Measurements from ENCODE around the gene METTL24. TPM values are rescaled to one million over a fixed set of nuclear protein-coding genes. Genes with fewer than 3 reads are reported as not detected.
"Not testable (repeated sequence)": the region's sequence is repeated elsewhere in the genome, so short reads cannot be mapped to it uniquely, and the experiment has no call there.

METTL24 gene
- total RNA-seq, 4 donors from 2014 or later = not detected

- H3K36me3 ChIP-seq = no peaks in the 10 kb centered on the region
- no peaks in the 10 kb centered on the region for H3K4me1 ChIP-seq
- in situ Hi-C loops (cut with MboI; ENCODE audit: low sequenced_read_pairs in 4 of 4) = no loop called here
- H3K27ac ChIP-seq = no peak overlapping the region
- no peak overlapping the region for H3K4me3 ChIP-seq
- no peak for TF ChIP-seq CTCF (IDR thresholded peaks at IDR 0.05 in 4 of 5, conservative IDR thresholded peaks at IDR 0.05 in 1 of 5)
- intact Hi-C loops (cut with DNase I; ENCODE audit: low total_unique reads) = no loop called here
- no peaks in the 10 kb centered on the region for H3K9me3 ChIP-seq
- ATAC-seq = no peak
- H3K27me3 ChIP-seq = no peaks in the 10 kb centered on the region
- DNase-seq = no peak
Measured at GRCh38 chr6:110282412-110282811, 75.7 kb downstream of the METTL24 start.

- H3K27me3 ChIP-seq = no peaks in the 10 kb centered on the region
- intact Hi-C loops (cut with DNase I; ENCODE audit: low total_unique reads) (no loop called here), in situ Hi-C loops (cut with MboI; ENCODE audit: low sequenced_read_pairs in 4 of 4) (no loop called here)
- no peak overlapping the region for H3K4me3 ChIP-seq
- ATAC-seq (no peak), DNase-seq (no peak)
- H3K27ac ChIP-seq = no peak overlapping the region
- TF ChIP-seq CTCF (IDR thresholded peaks at IDR 0.05 in 4 of 5, conservative IDR thresholded peaks at IDR 0.05 in 1 of 5) (no peak), POLR2A (IDR thresholded peaks at IDR 0.05) (no peak)
- H3K9me3 ChIP-seq = no peaks in the 10 kb centered on the region
- no peaks in the 10 kb centered on the region for H3K4me1 ChIP-seq
- H3K36me3 ChIP-seq = no peaks in the 10 kb centered on the region
Measured at GRCh38 chr6:110277100-110277665, 81.0 kb downstream of the METTL24 start.

GRCh38 chr6:110272781-110273180, 85.4 kb downstream of the METTL24 start:
- H3K9me3 ChIP-seq; H3K36me3 ChIP-seq; intact Hi-C loops (cut with DNase I; ENCODE audit: low total_unique reads); ATAC-seq; in situ Hi-C loops (cut with MboI; ENCODE audit: low sequenced_read_pairs in 4 of 4); H3K4me3 ChIP-seq; H3K27me3 ChIP-seq; H3K27ac ChIP-seq; H3K4me1 ChIP-seq; DNase-seq: not testable (repeated sequence)

- ATAC-seq = no peak
- no peak for DNase-seq
- no peaks in the 10 kb centered on the region for H3K9me3 ChIP-seq
- no peak for TF ChIP-seq POLR2A (IDR thresholded peaks at IDR 0.05)
- no peak for TF ChIP-seq CTCF (IDR thresholded peaks at IDR 0.05 in 4 of 5, conservative IDR thresholded peaks at IDR 0.05 in 1 of 5)
- H3K36me3 ChIP-seq = no peaks in the 10 kb centered on the region
- intact Hi-C loops (cut with DNase I; ENCODE audit: low total_unique reads) (no loop called here), in situ Hi-C loops (cut with MboI; ENCODE audit: low sequenced_read_pairs in 4 of 4) (no loop called here)
- no peak overlapping the region for H3K4me3 ChIP-seq
- H3K27ac ChIP-seq = no peak overlapping the region
- H3K4me1 ChIP-seq = no peaks in the 10 kb centered on the region
- H3K27me3 ChIP-seq = no peaks in the 10 kb centered on the region
Measured at GRCh38 chr6:110271732-110272022, 86.5 kb downstream of the METTL24 start.

GRCh38 chr6:110270165-110270564, 88.0 kb downstream of the METTL24 start:
- no peaks in the 10 kb centered on the region for H3K9me3 ChIP-seq
- in situ Hi-C loops (cut with MboI; ENCODE audit: low sequenced_read_pairs in 4 of 4) (no loop called here), intact Hi-C loops (cut with DNase I; ENCODE audit: low total_unique reads) (no loop called here)
- H3K36me3 ChIP-seq = no peaks in the 10 kb centered on the region
- H3K27ac ChIP-seq = no peak overlapping the region
- DNase-seq (no peak), ATAC-seq (no peak)
- no peak for TF ChIP-seq POLR2A (IDR thresholded peaks at IDR 0.05)
- TF ChIP-seq CTCF (IDR thresholded peaks at IDR 0.05 in 4 of 5, conservative IDR thresholded peaks at IDR 0.05 in 1 of 5) = no peak
- H3K4me1 ChIP-seq = no peaks in the 10 kb centered on the region
- H3K27me3 ChIP-seq = no peaks in the 10 kb centered on the region
- H3K4me3 ChIP-seq = no peak overlapping the region
